Natural killer cell (primary cell): ENCODE results near the gene MROH7. TPM values are rescaled to one million over a fixed set of nuclear protein-coding genes. Genes with fewer than 3 reads are reported as not detected.

Source experiments
- ATAC-seq, 3 donors: fragments of 150-1000 bp in 2 of 3; fragments of 200-7000 bp in 1 of 3; cut with Tn5 transposase; 1 replicate in 1 of 3; 2 replicates in 2 of 3; pipeline ENCODE4 v1.10.0; 2021; ENCODE audit warnings: mild to moderate bottlenecking in 2 of 3, moderate library complexity in 2 of 3
- DNase-seq, 2 donors: peaks; one replicate each; pipeline versions ENCODE4 v3.0.0 to v3.0.0-alpha.2; 2013 to 2021; ENCODE audit warnings: mixed read lengths in 1 of 2
- H3K27ac ChIP-seq: one replicate; pipeline ENCODE4 v1.5.1; 2013; ENCODE audit warnings: mild to moderate bottlenecking, low read length
- H3K27me3 ChIP-seq: one replicate; pipeline ENCODE4 v1.6.1; 2013; ENCODE audit warnings: low read length; ENCODE audit not compliant: control insufficient read depth, insufficient read depth
- H3K36me3 ChIP-seq: one replicate; pipeline ENCODE4 v1.6.1; 2013; ENCODE audit warnings: low read length; ENCODE audit not compliant: control insufficient read depth, insufficient read depth
- H3K4me1 ChIP-seq: one replicate; pipeline ENCODE4 v1.6.1; 2013; ENCODE audit warnings: low read length; ENCODE audit not compliant: control insufficient read depth, insufficient read depth
- H3K4me3 ChIP-seq: one replicate; pipeline ENCODE4 v1.5.1; 2013; ENCODE audit warnings: low read length
- H3K9me3 ChIP-seq: one replicate; pipeline ENCODE4 v1.6.1; 2013; ENCODE audit warnings: low read length; ENCODE audit not compliant: control insufficient read depth, insufficient read depth
- H3K27ac Mint-ChIP-seq, 2 donors: one replicate each; pipeline ENCODE4 v1.8.0; 2022; ENCODE audit warnings: mild to moderate bottlenecking in 2 of 2, mixed read lengths in 2 of 2, moderate library complexity in 1 of 2
- H3K27me3 Mint-ChIP-seq, 2 donors: one replicate each; pipeline ENCODE4 v1.8.0; 2022; ENCODE audit warnings: low read depth in 2 of 2, mixed read lengths in 2 of 2
- H3K36me3 Mint-ChIP-seq: one replicate; pipeline ENCODE4 v1.8.0; 2022; ENCODE audit warnings: mixed read lengths
- H3K4me1 Mint-ChIP-seq, 2 donors: one replicate each; pipeline ENCODE4 v1.8.0; 2022; ENCODE audit warnings: mixed read lengths in 2 of 2
- H3K4me3 Mint-ChIP-seq: one replicate; pipeline ENCODE4 v1.8.0; 2022; ENCODE audit warnings: mild to moderate bottlenecking, moderate library complexity, mixed read lengths
- H3K9me3 Mint-ChIP-seq, 2 donors: one replicate each; pipeline ENCODE4 v1.8.0; 2022; ENCODE audit warnings: mixed read lengths in 2 of 2
- CTCF ChIP-seq: fragments of 200-600 bp; IDR thresholded peaks from one replicate; pipeline ENCODE4 v1.8.0; 2022; ENCODE audit warnings: antibody characterized with exemption
- WGBS: methylation state at CpG from one replicate; pipeline ENCODE4 v1.1.7; 2013; ENCODE audit warnings: missing lambda C conversion rate; ENCODE audit not compliant: insufficient coverage; 5-methylcytosine and 5-hydroxymethylcytosine counted together
- intact Hi-C: fragments of 100-400 bp; cut with micrococcal nuclease; formaldehyde crosslinking; loops from one replicate; pipeline ENCODE4 v1.14.2; 2022
- total RNA-seq, 4 donors: library from RNA; stranded (reverse); fragments of 120-200 nt in 1 of 4; gene quantifications; one replicate each; pipeline versions ENCODE4 v1.2.3 to v1.2.4, GENCODE V29; 2013 to 2022

Gene MROH7
- total RNA-seq, 3 donors from 2014 or later (not counting 1 experiment from before 2014, with no cell fraction given), result 0.16 to 0.88 (median 0.33) TPM

GRCh38 chr1:54745864-54746263, 104.3 kb downstream of the MROH7 start:
- Mint-ChIP-seq H3K27ac (no peak overlapping the region), H3K4me1 (no peaks in the 10 kb centered on the region)
- no peak for TF ChIP-seq CTCF

GRCh38 chr1:54748094-54748835, 106.7 kb downstream of the MROH7 start:
- Histone ChIP-seq H3K4me3 (no peak overlapping the region), H3K27me3 (no peaks in the 10 kb centered on the region), H3K36me3 (no peaks in the 10 kb centered on the region), H3K9me3 (no peaks in the 10 kb centered on the region), H3K27ac (no peak overlapping the region), H3K4me1 (no peaks in the 10 kb centered on the region)
- Mint-ChIP-seq H3K4me3 (no peak overlapping the region), H3K27ac (no peak overlapping the region), H3K4me1 (no peaks in the 10 kb centered on the region), H3K36me3 (no peaks in the 10 kb centered on the region), H3K27me3 (no peaks in the 10 kb centered on the region), H3K9me3 (no peaks in the 10 kb centered on the region)
- DNase-seq (no peak), ATAC-seq (no peak)
- no peak for TF ChIP-seq CTCF
- WGBS, result 87% methylated on average over 14 of the region's 14 CpGs
- intact Hi-C loops, result no loop called here

More at GRCh38 chr1:54745864-54746263, 104.3 kb downstream of the MROH7 start:
- Histone ChIP-seq H3K4me1 (no peaks in the 10 kb centered on the region), H3K27me3 (no peaks in the 10 kb centered on the region), H3K9me3 (no peaks in the 10 kb centered on the region), H3K36me3 (peaks cover 21% of the 10 kb centered on the region), H3K4me3 (no peak overlapping the region), H3K27ac (no peak overlapping the region)
- Mint-ChIP-seq H3K9me3 (no peaks in the 10 kb centered on the region), H3K27me3 (no peaks in the 10 kb centered on the region), H3K36me3 (no peaks in the 10 kb centered on the region), H3K4me3 (no peak overlapping the region)
- intact Hi-C loops, result no loop called here
- DNase-seq, result no peak
- ATAC-seq, result no peak
- 98% methylated on average over 4 of the region's 4 CpGs for WGBS

GRCh38 chr1:54750596-54750995, 109.0 kb downstream of the MROH7 start:
- H3K36me3 ChIP-seq, result no peaks in the 10 kb centered on the region
- H3K27me3 ChIP-seq, result no peaks in the 10 kb centered on the region
- Mint-ChIP-seq H3K27me3 (no peaks in the 10 kb centered on the region), H3K27ac (no peak overlapping the region), H3K36me3 (no peaks in the 10 kb centered on the region), H3K4me3 (no peak overlapping the region), H3K4me1 (no peaks in the 10 kb centered on the region), H3K9me3 (no peaks in the 10 kb centered on the region)
- no peak for TF ChIP-seq CTCF
- H3K27ac ChIP-seq, result no peak overlapping the region
- ATAC-seq (no peak), DNase-seq (no peak)
- no peaks in the 10 kb centered on the region for H3K9me3 ChIP-seq
- intact Hi-C loops, result no loop called here
- no peaks in the 10 kb centered on the region for H3K4me1 ChIP-seq
- no peak overlapping the region for H3K4me3 ChIP-seq
- 88% methylated on average over 6 of the region's 6 CpGs for WGBS

GRCh38 chr1:54751426-54751825, 109.8 kb downstream of the MROH7 start:
- no peak overlapping the region for H3K4me3 ChIP-seq
- 89% methylated on average over 4 of the region's 4 CpGs for WGBS
- no peak overlapping the region for H3K27ac ChIP-seq
- Mint-ChIP-seq H3K27ac (no peak overlapping the region), H3K4me1 (no peaks in the 10 kb centered on the region), H3K9me3 (no peaks in the 10 kb centered on the region), H3K27me3 (no peaks in the 10 kb centered on the region), H3K36me3 (no peaks in the 10 kb centered on the region), H3K4me3 (no peak overlapping the region)
- DNase-seq (no peak), ATAC-seq (no peak)
- H3K36me3 ChIP-seq, result no peaks in the 10 kb centered on the region
- no peaks in the 10 kb centered on the region for H3K27me3 ChIP-seq
- H3K9me3 ChIP-seq, result no peaks in the 10 kb centered on the region
- no peaks in the 10 kb centered on the region for H3K4me1 ChIP-seq
- TF ChIP-seq CTCF, result no peak
- intact Hi-C loops, result no loop called here
